Suppressor macrophage treated with lipopolysaccharide for 4 hours (primary cell): Measurements from ENCODE around the gene TMPRSS11A.

Experiments
- DNase-seq: peaks from one replicate; pipeline ENCODE4 v3.0.0-alpha.2; 2020

TMPRSS11A gene, protein sequence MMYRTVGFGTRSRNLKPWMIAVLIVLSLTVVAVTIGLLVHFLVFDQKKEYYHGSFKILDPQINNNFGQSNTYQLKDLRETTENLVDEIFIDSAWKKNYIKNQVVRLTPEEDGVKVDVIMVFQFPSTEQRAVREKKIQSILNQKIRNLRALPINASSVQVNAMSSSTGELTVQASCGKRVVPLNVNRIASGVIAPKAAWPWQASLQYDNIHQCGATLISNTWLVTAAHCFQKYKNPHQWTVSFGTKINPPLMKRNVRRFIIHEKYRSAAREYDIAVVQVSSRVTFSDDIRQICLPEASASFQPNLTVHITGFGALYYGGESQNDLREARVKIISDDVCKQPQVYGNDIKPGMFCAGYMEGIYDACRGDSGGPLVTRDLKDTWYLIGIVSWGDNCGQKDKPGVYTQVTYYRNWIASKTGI

GRCh38 chr4:67963356-67963755, at the start of gene TMPRSS11A:
Gene TMPRSS11A (minus strand): TSS chr4:67963493. CDS start chr4:67963393, 100 bp downstream.
- no peak for DNase-seq

- no peak for DNase-seq
These were observed 48.4 kb upstream of the TMPRSS11A start for GRCh38 chr4:68011684-68012083.

DNA sequence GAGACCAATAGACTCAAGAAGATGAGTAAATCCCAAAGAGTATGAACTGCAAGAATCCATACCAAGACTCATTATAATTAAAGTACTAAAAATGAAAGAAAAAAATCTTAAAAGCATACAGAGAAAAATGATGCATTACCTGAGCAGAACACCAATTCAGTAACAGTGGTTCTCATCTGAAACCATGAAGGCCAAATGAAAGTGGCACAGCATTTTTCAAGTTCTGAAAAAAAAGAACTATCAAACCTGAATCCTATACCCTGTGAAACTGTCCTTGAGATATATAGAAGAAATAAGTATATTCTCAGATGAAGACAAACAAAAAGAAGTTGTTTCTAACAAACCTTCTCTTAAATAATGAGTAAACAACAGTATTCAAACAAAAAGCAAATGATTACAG, 39.6 kb upstream of the TMPRSS11A start:
- DNase-seq = no peak

DNA sequence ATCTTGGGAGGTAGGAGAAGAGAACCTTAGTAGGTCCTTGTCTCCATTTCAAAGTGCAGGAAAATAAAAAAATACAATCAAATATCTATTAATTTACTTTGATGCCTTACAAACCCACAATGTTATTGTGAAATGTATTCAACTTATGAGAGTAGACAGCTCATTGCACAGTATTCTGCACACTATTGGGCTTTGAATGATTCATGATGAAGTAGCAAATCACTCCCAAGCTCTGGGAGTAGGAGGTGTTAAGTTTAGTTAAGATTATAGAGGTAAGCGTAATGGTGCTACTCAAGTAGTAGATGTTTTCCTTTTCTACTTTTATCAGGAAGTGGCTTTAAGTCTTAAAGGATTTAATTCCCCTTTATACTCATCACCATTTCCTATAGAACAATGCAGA, 32.8 kb upstream of the TMPRSS11A start:
- no peak for DNase-seq

DNA sequence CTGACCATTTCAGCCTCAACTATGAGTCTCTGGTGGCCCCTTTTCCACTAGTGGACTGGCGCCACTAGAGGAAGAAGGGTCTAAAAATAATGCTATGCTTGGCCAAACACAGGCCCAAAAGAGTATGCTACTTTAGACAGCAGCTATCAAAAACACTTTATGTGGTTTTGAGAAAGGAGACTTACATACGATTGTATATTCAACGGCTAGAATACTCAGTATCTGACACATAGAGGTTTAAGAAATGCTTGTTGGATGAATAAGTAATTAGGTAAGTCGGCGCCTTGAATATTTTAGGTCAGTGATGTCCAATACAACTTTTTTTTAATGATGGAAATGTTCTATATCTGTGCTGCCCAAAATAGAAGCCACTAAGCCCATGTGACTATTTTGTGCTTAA, 25.7 kb upstream of the TMPRSS11A start:
- DNase-seq = no peak

GRCh38 chr4:67983333-67983732, 20.0 kb upstream of the TMPRSS11A start:
- DNase-seq = no peak

GRCh38 chr4:67980512-67980911, 17.2 kb upstream of the TMPRSS11A start:
- DNase-seq = no peak

DNA sequence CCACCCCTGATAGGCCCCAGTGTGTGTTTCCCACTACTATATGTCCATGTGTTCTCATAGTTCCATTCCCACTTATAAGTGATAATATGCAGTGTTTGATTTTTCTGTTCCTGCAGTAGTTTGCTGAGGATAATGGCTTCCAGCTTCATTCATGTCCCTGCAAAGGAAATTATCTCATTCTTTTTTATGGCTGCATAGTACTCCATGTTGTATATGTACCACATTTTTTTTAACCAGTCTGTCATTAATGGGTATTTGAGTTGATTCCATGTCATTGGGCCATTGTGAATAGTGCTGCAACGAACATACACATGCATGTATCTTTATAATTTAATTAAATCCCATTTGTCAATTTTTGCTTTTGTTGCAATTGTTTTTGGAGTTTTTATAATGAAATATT, 10.3 kb upstream of the TMPRSS11A start:
- DNase-seq = no peak

DNA sequence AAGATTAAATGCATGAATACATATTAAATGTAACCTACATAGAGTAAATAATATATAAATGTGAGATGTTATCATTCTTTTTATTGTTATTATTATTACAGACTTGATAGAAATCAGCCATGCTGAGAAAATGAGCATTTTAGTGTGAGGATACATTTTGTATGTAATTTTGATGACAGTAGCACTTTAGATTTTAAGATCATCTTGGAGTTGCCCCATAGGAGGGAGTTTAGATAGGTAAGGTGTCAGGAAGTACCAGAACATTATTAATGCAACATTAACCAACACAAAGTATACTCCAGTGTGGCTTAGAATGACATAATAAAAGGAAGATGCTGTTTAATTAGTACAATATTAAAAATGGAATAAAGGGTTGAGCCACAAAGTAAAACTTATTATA, 8.4 kb downstream of the TMPRSS11A start:
- no peak for DNase-seq

GRCh38 chr4:67941074-67941473, 22.2 kb downstream of the TMPRSS11A start:
- DNase-seq = no peak

DNA sequence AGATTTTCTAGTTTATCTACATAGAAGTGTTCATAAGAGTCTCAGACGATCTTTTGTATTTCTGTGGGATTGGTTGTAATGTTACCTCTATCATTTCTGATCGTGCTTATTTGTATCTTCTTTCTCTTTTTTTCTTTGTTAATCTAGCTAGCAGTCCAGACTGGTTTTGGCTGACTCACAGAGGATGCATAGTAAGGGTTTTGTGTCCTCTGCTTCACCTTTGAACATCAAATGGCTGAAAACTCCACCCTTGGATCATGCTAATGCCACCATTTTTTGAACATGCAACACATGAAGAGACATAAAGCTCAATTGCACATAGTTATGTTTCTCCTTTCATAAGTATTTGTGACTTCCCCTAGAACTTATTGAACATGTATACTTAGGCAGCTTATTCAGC, 22.8 kb downstream of the TMPRSS11A start:
- no peak for DNase-seq

- no peak for DNase-seq
These were observed 24.1 kb downstream of the TMPRSS11A start for GRCh38 chr4:67939195-67939594.

DNA sequence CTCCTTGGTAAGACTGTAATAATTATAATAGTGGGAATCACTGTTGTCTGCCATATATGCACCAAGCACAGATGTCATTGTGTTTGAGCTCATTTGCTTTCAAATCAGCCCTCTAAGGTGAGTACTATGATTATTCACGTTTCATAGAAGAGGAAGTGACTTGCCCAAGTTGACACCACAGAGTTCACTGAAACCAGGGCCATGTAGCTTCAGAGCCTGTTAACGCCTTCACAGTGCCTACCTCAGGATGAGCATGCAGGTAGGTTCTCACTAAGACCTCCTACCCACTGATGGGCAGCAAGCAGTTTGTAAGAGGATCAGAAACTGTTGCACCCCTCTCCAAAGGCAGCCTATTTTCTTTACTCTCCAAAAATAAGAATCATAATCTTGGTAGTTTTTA, 27.4 kb downstream of the TMPRSS11A start:
- DNase-seq = no peak

DNA sequence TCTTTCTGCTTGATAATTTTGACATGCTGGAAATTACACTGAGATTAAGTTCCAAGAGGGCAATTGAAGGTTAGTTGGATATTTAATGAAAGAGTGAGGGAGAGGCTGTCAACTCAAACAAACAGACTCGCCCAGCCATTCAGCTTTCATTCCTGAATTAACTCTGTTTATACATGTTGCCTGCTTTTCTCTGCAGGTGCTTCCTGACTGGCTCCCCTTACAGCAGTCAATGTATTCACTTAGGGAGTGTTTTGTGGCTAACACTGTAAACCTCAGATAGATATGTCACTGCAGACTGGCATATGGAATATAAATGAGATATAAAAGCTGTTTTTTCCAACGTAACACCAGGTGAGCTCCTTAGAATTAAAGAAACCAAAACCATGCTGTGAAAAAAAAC, 28.7 kb downstream of the TMPRSS11A start:
- no peak for DNase-seq

DNA sequence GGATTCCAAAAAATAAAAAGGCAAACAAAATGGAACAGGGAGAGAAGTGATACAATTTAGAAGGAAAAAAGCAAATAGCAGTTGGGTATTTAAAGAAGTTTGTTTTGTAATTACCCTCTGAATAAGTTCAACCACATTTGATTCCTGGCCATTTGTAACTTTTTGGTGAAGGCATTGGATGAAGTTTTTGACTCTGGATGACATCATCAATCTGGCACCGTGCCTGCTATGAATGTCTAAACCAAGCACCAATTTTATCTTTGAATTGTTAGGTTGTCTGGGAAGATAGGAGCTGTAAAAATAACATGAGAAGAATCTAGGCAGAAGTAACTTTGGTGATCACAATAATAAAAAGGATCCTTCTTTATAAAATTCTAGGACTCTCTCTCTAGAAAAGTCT, 29.5 kb downstream of the TMPRSS11A start:
- no peak for DNase-seq

GRCh38 chr4:67933038-67933437, 30.3 kb downstream of the TMPRSS11A start:
- no peak for DNase-seq

GRCh38 chr4:67931256-67931655, 32.0 kb downstream of the TMPRSS11A start:
- DNase-seq = no peak

DNA sequence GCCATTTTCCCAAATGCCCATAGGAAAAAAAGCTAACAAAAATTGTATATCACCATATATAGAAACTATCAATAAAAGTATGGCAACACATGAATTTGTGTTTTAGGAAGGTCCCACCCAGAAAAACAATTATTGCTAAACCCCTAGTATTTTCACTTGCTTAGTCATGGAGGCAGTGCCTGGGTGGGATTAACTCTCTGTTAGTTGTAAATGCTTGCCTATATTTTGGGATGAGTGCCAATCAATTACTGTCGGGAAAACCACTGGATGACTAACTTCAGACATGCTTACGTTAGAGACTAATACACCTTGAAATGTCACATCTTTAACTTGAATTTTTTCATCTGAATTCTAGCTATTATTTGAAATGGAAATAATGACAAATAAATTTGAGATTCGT, 33.9 kb downstream of the TMPRSS11A start:
- no peak for DNase-seq

DNA sequence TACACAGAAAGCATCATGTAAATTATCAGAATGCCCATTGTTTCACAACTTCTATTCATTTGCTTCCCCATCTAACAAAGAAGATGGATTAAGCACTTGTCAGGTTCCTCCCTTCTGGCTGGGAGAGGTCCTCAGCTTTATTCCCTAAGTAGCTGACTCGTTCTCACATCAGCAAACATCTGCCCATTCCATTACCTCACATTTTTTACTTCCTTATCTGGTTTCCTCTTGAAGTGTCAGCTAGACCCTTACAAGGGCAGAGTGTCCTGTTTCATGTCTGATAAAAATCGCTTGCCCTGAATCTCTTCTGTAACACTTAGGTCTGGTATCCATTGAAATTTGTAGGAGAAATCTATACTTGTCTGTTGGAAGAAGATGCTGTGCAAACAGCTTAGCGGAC, 34.7 kb downstream of the TMPRSS11A start:
- DNase-seq = peak; percentile 33

- no peak for DNase-seq
These were observed 36.0 kb downstream of the TMPRSS11A start for GRCh38 chr4:67927251-67927650.

DNA sequence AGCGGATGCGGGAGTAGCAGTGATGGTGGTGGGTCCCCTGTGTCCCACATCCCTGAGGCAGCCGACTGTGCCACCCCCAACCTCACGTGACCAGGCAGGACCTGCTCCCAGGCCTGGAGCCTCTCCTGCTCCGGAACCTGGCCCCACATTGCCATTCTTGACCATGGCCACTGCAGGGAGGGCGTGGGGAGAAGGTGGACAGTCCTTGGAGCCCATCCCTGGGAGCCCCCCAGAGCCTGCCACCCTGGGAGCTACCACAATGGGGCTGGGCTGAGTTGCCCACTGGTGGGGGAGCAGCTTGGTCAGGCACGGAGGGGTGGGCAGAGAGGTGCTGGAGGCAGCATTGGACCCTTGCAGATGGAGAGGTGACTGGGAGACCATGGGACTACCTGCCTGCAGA, 36.8 kb downstream of the TMPRSS11A start:
- DNase-seq = no peak

DNA sequence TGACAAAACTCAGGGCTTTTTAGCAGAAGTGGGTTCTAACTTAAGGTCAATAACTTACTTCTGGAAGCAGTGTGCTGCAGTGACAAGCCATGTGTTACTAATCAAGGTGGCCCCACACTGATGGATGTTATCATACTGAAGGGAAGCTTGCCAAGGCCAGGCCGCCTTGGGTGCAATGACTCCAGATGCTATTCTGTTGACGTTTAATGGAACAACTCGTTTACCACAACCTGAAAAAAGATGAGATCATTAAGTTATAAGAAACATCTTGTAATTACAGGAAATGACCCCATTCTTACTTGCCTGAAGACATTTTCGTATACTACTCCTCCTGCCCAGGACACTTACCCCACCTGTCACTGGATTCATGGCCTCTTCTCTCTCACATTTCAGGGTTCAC, 40.6 kb downstream of the TMPRSS11A start:
- no peak for DNase-seq

DNA sequence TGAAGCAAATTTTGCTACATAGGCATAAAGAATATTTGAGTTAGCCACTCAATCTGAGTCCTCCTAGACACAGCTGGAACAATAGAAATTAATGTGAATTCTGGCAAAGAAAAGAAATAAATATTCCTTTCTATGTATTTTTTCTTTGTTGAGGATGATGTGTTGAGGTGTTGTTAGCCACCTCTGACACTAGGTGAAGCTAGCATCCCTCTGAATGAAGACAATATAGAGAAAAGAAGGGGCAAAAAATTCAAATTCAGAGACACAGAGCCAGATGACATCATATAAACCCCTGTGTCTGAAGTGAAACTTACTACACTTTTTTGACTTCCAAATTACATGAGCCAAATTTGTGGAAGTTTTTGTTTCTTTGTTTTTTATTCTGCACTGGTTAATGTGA, 44.9 kb downstream of the TMPRSS11A start:
- no peak for DNase-seq

DNA sequence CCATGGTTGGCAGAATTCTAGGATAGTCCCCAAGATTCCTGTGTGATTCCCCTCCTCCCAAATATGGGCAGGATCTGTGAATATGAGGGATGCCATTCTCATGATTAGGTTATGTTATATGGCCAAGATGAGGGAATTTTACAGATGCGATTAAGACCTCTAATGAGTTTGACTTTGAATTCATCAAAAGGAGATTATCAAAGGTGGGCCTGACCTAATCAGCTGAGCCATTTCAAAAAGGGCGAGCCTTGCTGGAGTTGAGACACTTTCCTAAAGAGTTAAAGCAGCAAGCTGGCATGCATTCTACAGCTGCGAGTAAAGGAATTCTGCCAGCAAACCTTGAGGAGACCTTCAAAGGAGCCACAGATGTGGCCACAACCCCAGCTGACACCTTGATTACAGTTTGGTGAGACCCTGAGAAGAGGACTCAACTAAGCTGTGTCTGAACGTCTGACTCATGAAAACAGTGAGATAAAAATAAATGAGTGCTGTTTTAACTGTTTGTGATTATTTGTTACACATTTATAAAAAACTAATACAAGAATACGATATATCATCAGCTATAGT, 47.8 kb downstream of the TMPRSS11A start:
- DNase-seq = no peak

DNA sequence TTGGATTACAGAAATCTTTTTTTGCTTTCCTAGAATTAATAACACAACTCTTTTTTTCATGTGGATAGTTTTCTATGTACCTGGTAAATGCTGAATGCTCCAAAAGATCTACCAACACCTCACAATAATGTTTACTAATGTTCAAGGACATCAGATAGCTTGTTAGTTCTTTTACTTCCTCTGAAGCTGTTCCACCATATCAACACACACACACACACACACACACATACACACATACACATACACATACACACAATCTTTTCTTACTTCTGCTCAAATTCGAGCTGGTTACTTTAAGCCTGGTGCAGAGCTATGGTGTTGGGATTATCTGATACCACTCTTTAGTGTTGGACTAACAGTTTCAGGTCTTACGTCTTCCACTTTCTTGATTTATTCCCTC, 51.2 kb downstream of the TMPRSS11A start:
- no peak for DNase-seq
